C4-2B (cell line): ENCODE results near the gene AP5B1.
A peak's percentile ranks its signal among the peaks of the same experiment; 100 is the strongest.

Experiments
- H3K27ac ChIP-seq: fragments of 450-650 bp; 2 replicates; pipeline ENCODE4 v1.5.1; 2017
- ZFX ChIP-seq: fragments of 450-650 bp; IDR thresholded peaks from 2 replicates; pipeline ENCODE4 v1.6.1; 2017
- TF ChIP-seq, protein P1 (sequence below): fragments of 450-650 bp; conservative IDR thresholded peaks from 2 replicates; pipeline ENCODE4 v1.5.1; 2017; ENCODE audit warnings: mild to moderate bottlenecking

Gene AP5B1

GRCh38 chr11:65797711-65798110 lies 16.9 kb upstream of the AP5B1 start:
- TF ChIP-seq ZFX: no peak
- TF ChIP-seq, protein P1, sequence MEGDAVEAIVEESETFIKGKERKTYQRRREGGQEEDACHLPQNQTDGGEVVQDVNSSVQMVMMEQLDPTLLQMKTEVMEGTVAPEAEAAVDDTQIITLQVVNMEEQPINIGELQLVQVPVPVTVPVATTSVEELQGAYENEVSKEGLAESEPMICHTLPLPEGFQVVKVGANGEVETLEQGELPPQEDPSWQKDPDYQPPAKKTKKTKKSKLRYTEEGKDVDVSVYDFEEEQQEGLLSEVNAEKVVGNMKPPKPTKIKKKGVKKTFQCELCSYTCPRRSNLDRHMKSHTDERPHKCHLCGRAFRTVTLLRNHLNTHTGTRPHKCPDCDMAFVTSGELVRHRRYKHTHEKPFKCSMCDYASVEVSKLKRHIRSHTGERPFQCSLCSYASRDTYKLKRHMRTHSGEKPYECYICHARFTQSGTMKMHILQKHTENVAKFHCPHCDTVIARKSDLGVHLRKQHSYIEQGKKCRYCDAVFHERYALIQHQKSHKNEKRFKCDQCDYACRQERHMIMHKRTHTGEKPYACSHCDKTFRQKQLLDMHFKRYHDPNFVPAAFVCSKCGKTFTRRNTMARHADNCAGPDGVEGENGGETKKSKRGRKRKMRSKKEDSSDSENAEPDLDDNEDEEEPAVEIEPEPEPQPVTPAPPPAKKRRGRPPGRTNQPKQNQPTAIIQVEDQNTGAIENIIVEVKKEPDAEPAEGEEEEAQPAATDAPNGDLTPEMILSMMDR: no peak
- no peak overlapping the region for H3K27ac ChIP-seq

- TF ChIP-seq, protein P1: no peak
- TF ChIP-seq ZFX: no peak
- peak overlapping the region; percentile 13; the same call in 1 of the 2 replicates for H3K27ac ChIP-seq
Measured at GRCh38 chr11:65796726-65797601, 16.2 kb upstream of the AP5B1 start.

DNA sequence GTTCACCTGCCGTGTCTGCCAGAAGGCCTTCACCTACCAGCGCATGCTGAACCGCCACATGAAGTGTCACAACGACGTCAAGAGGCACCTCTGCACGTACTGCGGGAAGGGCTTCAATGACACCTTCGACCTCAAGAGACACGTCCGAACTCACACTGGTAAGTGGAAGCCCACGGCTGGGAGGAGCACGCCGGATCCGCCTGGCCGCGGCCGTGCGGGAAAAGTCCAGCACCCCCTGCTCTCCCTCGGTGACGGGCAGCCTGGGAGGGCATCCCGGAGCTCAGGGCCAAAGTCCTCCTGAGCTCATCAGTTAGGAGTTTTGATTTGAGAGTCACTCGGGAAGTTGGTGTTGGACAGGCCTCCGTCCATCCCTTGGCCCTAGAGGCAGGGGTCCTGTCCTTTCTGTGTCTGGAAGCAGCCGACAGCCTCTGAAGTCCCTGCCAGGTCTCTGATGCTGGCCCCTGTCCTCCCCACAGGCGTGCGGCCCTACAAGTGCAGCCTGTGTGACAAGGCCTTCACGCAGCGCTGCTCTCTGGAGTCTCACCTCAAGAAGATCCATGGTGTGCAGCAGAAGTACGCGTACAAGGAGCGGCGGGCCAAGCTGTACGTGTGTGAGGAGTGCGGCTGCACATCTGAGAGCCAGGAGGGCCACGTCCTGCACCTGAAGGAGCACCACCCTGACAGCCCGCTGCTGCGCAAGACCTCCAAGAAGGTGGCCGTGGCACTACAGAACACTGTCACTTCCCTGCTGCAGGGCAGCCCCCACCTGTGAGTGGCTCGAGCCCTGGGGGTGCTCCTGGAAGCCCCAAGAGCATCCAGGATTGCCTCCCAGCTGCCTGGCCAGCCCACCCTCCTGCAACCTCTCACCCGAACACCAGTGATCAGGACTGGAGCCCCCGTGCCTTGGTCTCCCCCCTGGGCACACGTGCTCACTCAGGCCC lies 14.1 kb upstream of the AP5B1 start:
- no peak overlapping the region for H3K27ac ChIP-seq

GRCh38 chr11:65793625-65794400 lies 13.0 kb upstream of the AP5B1 start:
- H3K27ac ChIP-seq: peak overlapping the region; percentile 37
- TF ChIP-seq, protein P1: no peak
- TF ChIP-seq ZFX: no peak

More for the DNA sequence above, 14.1 kb upstream of the AP5B1 start:
- TF ChIP-seq ZFX: no peak
- TF ChIP-seq, protein P1: no peak

GRCh38 chr11:65793144-65793581 lies 12.4 kb upstream of the AP5B1 start:
- TF ChIP-seq, protein P1: no peak
- TF ChIP-seq ZFX: no peak
- peak overlapping the region; percentile 37 for H3K27ac ChIP-seq

- no peak for TF ChIP-seq ZFX
- TF ChIP-seq, protein P1: no peak
- H3K27ac ChIP-seq: peak overlapping the region; percentile 37; the same call in 1 of the 2 replicates
Measured at GRCh38 chr11:65792456-65792855, 11.7 kb upstream of the AP5B1 start.
